ENCODE measurements around the gene FAAP20. TPM values are rescaled to one million over a fixed set of nuclear protein-coding genes. Genes with fewer than 3 reads are reported as not detected.
"Not testable (repeated sequence)": the region's sequence is repeated elsewhere in the genome, so short reads cannot be mapped to it uniquely, and the experiment has no call there.

FAAP20 gene
- total RNA-seq, 1 donor from 2014 or later = 38.3 TPM

GRCh38 chr1:2151911-2152310, 42.7 kb downstream of the FAAP20 start:
- Histone ChIP-seq H3K27me3 (no peaks in the 10 kb centered on the region), H3K4me1 (no peaks in the 10 kb centered on the region), H3K36me3 (no peaks in the 10 kb centered on the region), H3K4me3 (no peak overlapping the region), H3K9me3 (no peaks in the 10 kb centered on the region), H3K27ac (no peak overlapping the region)
- intact Hi-C loops (cut with DNase I) = no loop called here
- TF ChIP-seq, protein P1, sequence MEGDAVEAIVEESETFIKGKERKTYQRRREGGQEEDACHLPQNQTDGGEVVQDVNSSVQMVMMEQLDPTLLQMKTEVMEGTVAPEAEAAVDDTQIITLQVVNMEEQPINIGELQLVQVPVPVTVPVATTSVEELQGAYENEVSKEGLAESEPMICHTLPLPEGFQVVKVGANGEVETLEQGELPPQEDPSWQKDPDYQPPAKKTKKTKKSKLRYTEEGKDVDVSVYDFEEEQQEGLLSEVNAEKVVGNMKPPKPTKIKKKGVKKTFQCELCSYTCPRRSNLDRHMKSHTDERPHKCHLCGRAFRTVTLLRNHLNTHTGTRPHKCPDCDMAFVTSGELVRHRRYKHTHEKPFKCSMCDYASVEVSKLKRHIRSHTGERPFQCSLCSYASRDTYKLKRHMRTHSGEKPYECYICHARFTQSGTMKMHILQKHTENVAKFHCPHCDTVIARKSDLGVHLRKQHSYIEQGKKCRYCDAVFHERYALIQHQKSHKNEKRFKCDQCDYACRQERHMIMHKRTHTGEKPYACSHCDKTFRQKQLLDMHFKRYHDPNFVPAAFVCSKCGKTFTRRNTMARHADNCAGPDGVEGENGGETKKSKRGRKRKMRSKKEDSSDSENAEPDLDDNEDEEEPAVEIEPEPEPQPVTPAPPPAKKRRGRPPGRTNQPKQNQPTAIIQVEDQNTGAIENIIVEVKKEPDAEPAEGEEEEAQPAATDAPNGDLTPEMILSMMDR (IDR thresholded peaks at IDR 0.05) = no peak
- DNase-seq (ENCODE audit: low spot score in 2 of 2) = no peak

DNA sequence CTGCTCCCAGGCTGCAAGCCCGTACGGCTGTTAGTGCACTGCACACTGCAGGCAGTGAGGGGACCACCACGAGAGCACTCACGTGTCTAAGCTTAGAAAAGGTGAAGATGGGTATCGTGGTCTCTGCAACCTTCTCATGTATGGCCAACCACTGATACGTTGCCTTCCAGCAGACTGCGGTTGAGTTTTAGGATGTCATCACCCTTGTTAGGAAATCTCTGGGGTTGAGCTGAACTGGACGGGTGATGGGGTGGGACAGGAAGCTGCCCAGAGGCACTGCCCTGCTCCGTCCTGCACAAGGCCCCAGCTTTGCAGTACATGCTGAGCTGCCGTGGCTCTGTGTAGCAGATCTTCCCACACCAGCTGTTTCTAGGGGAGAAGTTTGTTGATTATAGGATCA, 43.3 kb downstream of the FAAP20 start:
- intact Hi-C loops (cut with DNase I) = no loop called here
- no peak for DNase-seq (ENCODE audit: low spot score in 2 of 2)
- TF ChIP-seq, protein P1 (IDR thresholded peaks at IDR 0.05) = no peak
- Histone ChIP-seq H3K36me3 (no peaks in the 10 kb centered on the region), H3K9me3 (no peaks in the 10 kb centered on the region), H3K27me3 (no peaks in the 10 kb centered on the region), H3K4me1 (no peaks in the 10 kb centered on the region), H3K27ac (no peak overlapping the region), H3K4me3 (no peak overlapping the region)

DNA sequence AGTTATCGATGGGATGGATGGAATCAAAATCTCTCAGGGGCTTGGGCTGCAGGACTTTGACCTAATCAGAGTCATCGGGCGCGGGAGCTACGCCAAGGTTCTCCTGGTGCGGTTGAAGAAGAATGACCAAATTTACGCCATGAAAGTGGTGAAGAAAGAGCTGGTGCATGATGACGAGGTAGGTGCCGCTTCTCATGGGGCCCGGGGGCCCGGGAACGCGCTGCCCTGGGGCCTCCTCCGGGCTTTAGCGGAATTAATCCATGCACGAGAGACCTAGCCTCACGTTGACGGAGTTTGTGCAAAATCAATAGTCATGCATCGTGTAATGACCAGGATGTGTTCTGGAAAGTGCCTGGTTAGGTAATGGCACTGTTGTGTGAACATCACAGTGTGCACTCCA, 43.8 kb downstream of the FAAP20 start:
- DNase-seq (ENCODE audit: low spot score in 2 of 2) = no peak
- no peaks in the 10 kb centered on the region for H3K27me3 ChIP-seq
- H3K27ac ChIP-seq = no peak overlapping the region
- no peaks in the 10 kb centered on the region for H3K4me1 ChIP-seq
- TF ChIP-seq, protein P1 (IDR thresholded peaks at IDR 0.05) = no peak
- H3K9me3 ChIP-seq = no peaks in the 10 kb centered on the region
- intact Hi-C loops (cut with DNase I) = no loop called here
- H3K36me3 ChIP-seq = no peaks in the 10 kb centered on the region
- no peak overlapping the region for H3K4me3 ChIP-seq

GRCh38 chr1:2148691-2149090, 45.9 kb downstream of the FAAP20 start:
- intact Hi-C loops (cut with DNase I) = no loop called here
- Histone ChIP-seq H3K36me3 (no peaks in the 10 kb centered on the region), H3K9me3 (no peaks in the 10 kb centered on the region), H3K4me3 (no peak overlapping the region), H3K27me3 (no peaks in the 10 kb centered on the region), H3K27ac (no peak overlapping the region), H3K4me1 (no peaks in the 10 kb centered on the region)
- DNase-seq (ENCODE audit: low spot score in 2 of 2) = no peak
- TF ChIP-seq, protein P1 (IDR thresholded peaks at IDR 0.05) = no peak

DNA sequence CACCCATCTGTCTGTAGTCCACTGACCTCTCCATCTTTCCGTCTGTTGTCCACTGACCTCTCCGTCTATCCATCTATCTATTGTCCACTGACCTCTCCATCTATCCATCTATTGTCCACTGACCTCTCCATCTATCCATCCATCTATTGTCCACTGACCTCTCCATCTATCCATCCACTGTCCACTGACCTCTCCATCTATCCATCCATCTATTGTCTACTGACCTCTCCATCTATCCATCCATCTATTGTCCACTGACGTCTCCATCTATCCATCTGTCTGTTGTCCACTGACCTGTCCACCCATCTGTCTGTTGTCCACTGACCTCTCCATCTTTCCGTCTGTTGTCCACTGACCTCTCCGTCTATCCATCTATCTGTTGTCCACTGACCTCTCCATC, 46.7 kb downstream of the FAAP20 start:
- intact Hi-C loops (cut with DNase I); H3K4me1 ChIP-seq; H3K27ac ChIP-seq; H3K9me3 ChIP-seq; DNase-seq (ENCODE audit: low spot score in 2 of 2); H3K27me3 ChIP-seq; H3K36me3 ChIP-seq; H3K4me3 ChIP-seq: not testable (repeated sequence)

GRCh38 chr1:2146836-2147517, 47.6 kb downstream of the FAAP20 start:
- H3K27me3 ChIP-seq = no peaks in the 10 kb centered on the region
- H3K36me3 ChIP-seq = no peaks in the 10 kb centered on the region
- H3K4me3 ChIP-seq = no peak overlapping the region
- TF ChIP-seq, protein P1 (IDR thresholded peaks at IDR 0.05) = no peak
- intact Hi-C loops (cut with DNase I) = no loop called here
- no peaks in the 10 kb centered on the region for H3K9me3 ChIP-seq
- no peak for DNase-seq (ENCODE audit: low spot score in 2 of 2)
- H3K27ac ChIP-seq = no peak overlapping the region
- H3K4me1 ChIP-seq = no peaks in the 10 kb centered on the region
